K562 (cell line): Measurements from ENCODE around the gene MICALL2. TPM values are rescaled to one million over a fixed set of nuclear protein-coding genes. Genes with fewer than 3 reads are reported as not detected.

ENCODE experiments used
- ATAC-seq: fragments of 200-7000 bp; cut with Tn5 transposase; 3 replicates; pipeline ENCODE4 v1.9.1; 2020; ENCODE audit warnings: moderate library complexity
- BruUV-seq: library from RNA; stranded (reverse); fragments of 400-500 nt; replicated peaks from 2 replicates; lab custom pipeline; 2021; lab: Mats Ljungman, UMichigan
- CTCF ChIA-PET: fragments of 300-600 bp; formaldehyde crosslinking; extraction: SDS; loops from one replicate; lab custom pipeline; 2021; ENCODE audit warnings: low intra/inter-chr PET ratio; lab: Yijun Ruan, JAX
- POLR2A ChIA-PET: fragments of 300-600, 350-650 bp; sonication (Branson Sonifier 250); formaldehyde crosslinking; extraction: SDS; loops from one replicate; lab custom pipeline; 2021; ENCODE audit warnings: antibody characterized with exemption, inconsistent platforms; lab: Yijun Ruan, JAX
- DNase-seq, 4 experiments: peaks; one replicate each; pipeline versions ENCODE4 v3.0.0 to v3.0.0-alpha.2; 2011 to 2018; ENCODE audit warnings: low spot score in 3 of 4, mixed read lengths in 3 of 4; ENCODE audit errors: extremely low read depth in 1 of 4
- FAIRE-seq: peaks from 2 replicates; lab custom pipeline; 2011; peaks lifted over from hg19 to GRCh38; lab: Jason Lieb, UNC
- H2AFZ ChIP-seq: 2 replicates; pipeline ENCODE4 v1.6.0; 2011; ENCODE audit warnings: low read depth, low read length, control low read depth, inconsistent platforms
- H3K27ac ChIP-seq: fragments of 200-600 bp; 3 replicates; pipeline ENCODE4 v1.8.0; 2011; ENCODE audit warnings: low read depth, mild to moderate bottlenecking, control low read depth, inconsistent platforms, low read length, moderate library complexity, mixed read lengths; ENCODE audit errors: extremely low read depth
- H3K27me3 ChIP-seq, 2 experiments: fragments of 300-600 bp in 1 of 2; 2 replicates in 1 of 2; 3 replicates in 1 of 2; pipeline versions ENCODE4 v1.6.0 to v1.8.0; 2011; ENCODE audit warnings: inconsistent platforms in 2 of 2, low read length in 2 of 2, mild to moderate bottlenecking in 1 of 2, mixed read lengths in 1 of 2, moderate library complexity in 1 of 2; ENCODE audit not compliant: control insufficient read depth in 2 of 2, insufficient read depth in 2 of 2
- H3K36me3 ChIP-seq: fragments of 300-600 bp; 3 replicates; pipeline ENCODE4 v1.8.0; 2011; ENCODE audit warnings: mild to moderate bottlenecking, low read length, inconsistent platforms; ENCODE audit not compliant: control insufficient read depth, insufficient read depth
- H3K4me1 ChIP-seq, 2 experiments: fragments of 200-600 bp in 1 of 2; replicated peaks in 1 of 2; 2 replicates in 1 of 2; 3 replicates in 1 of 2; pipeline versions ENCODE4 v1.5.1 to v1.8.0; 2011; ENCODE audit warnings: inconsistent platforms in 2 of 2, low read length in 2 of 2, mild to moderate bottlenecking in 1 of 2, mixed read lengths in 1 of 2, moderate library complexity in 1 of 2; ENCODE audit not compliant: control insufficient read depth in 2 of 2, insufficient read depth in 2 of 2
- H3K4me2 ChIP-seq: 2 replicates; pipeline ENCODE4 v1.6.1; 2011; ENCODE audit warnings: low read length, control low read depth, inconsistent platforms, mixed read lengths; ENCODE audit not compliant: insufficient read depth
- H3K4me3 ChIP-seq: fragments of 200-600 bp; sonication (generic), shearing (Covaris generic); 2 replicates; pipeline ENCODE4 v1.5.1; 2016; ENCODE audit warnings: control low read depth, inconsistent platforms
- H3K79me2 ChIP-seq: fragments of 200-600 bp; 3 replicates; pipeline ENCODE4 v1.8.0; 2011; ENCODE audit warnings: low read length, inconsistent platforms; ENCODE audit not compliant: control insufficient read depth, insufficient read depth
- H3K9ac ChIP-seq, 2 experiments: 2 replicates each; pipeline versions ENCODE4 v1.6.0 to v1.6.1; 2011; ENCODE audit warnings: low read depth in 2 of 2, low read length in 2 of 2, control low read depth in 1 of 2, inconsistent platforms in 1 of 2, mild to moderate bottlenecking in 1 of 2, mixed read lengths in 1 of 2; ENCODE audit not compliant: insufficient read depth in 1 of 2
- H3K9me1 ChIP-seq: one replicate; pipeline ENCODE4 v1.6.0; 2011; ENCODE audit warnings: inconsistent platforms, mild to moderate bottlenecking, low read length, moderate library complexity; ENCODE audit not compliant: control insufficient read depth, insufficient read depth
- H3K9me3 ChIP-seq: replicated peaks from 2 replicates; pipeline ENCODE4 v1.5.1; 2011; ENCODE audit warnings: low read depth, low read length, inconsistent platforms; ENCODE audit not compliant: control insufficient read depth, insufficient read depth
- H4K20me1 ChIP-seq: replicated peaks from 2 replicates; pipeline ENCODE4 v1.6.1; 2011; ENCODE audit warnings: low read length, inconsistent platforms, mixed read lengths; ENCODE audit not compliant: control insufficient read depth, insufficient read depth
- KLF1 ChIP-seq: fragments of 450-650 bp; IDR thresholded peaks from 2 replicates; pipeline ENCODE4 v1.6.1; 2016; ENCODE audit warnings: missing genetic modification characterization, missing compliant biosample characterization
- NEUROD1 ChIP-seq: fragments of 150-350 bp; IDR thresholded peaks from 2 replicates; pipeline ENCODE4 v1.6.1; 2014; ENCODE audit warnings: borderline replicate concordance, low read length, low read depth; ENCODE audit not compliant: partially characterized antibody
- NFIX ChIP-seq: fragments of 250-450 bp; sonication (Bioruptor Pico); IDR thresholded peaks from 2 replicates; pipeline ENCODE4 v1.4.0; 2020; ENCODE audit warnings: low read depth, mild to moderate bottlenecking, moderate library complexity
- POLR2A ChIP-seq: fragments of 450-650 bp; conservative IDR thresholded peaks from 2 replicates; pipeline ENCODE4 v1.6.1; 2016
- POLR3A ChIP-seq: IDR thresholded peaks from 2 replicates; pipeline ENCODE4 v1.6.1; 2011; ENCODE audit warnings: borderline replicate concordance, mild to moderate bottlenecking, moderate library complexity; ENCODE audit not compliant: insufficient read length, insufficient read depth; ENCODE audit errors: extremely low read depth
- ZFP36 ChIP-seq: fragments of 150-350 bp; IDR thresholded peaks from 2 replicates; pipeline ENCODE4 v1.6.1; 2018; ENCODE audit warnings: low read length, low read depth; ENCODE audit not compliant: partially characterized antibody
- WGBS: fragments of 100-300 bp; shearing (Covaris generic); methylation state at CpG from one replicate; pipeline ENCODE4 v1.1.6; 2016; ENCODE audit warnings: low coverage, mixed read lengths; ENCODE audit not compliant: insufficient coverage; ENCODE audit errors: missing lambda C conversion rate; 5-methylcytosine and 5-hydroxymethylcytosine counted together
- in situ Hi-C: fragments of 300-500 bp; cut with MboI; formaldehyde crosslinking; loops from 4 replicates; pipeline ENCODE4 v1.15.0; 2018; ENCODE audit warnings: inconsistent platforms, mixed read lengths
- intact Hi-C: fragments of 100-400 bp; cut with micrococcal nuclease; formaldehyde crosslinking; loops from 2 replicates; pipeline ENCODE4 v1.14.2; 2022
- polyA plus RNA-seq, 8 experiments: library from polyadenylated mRNA; depleted of rRNA in 4 of 8; stranded (reverse) in 5 of 8; unstranded in 3 of 8; fragments of >200 nt; fragmentation: Nextera tagmentation in 2 of 8; fragmentation: Illumina TruSeq in 1 of 8; extraction: Ambion mirVana in 2 of 8; extraction: Trizol in 1 of 8; gene quantifications; 2 replicates each; pipeline versions ENCODE4 v1.2.1 to v1.2.3, GENCODE V29; 2011 to 2014; ENCODE audit warnings: inconsistent platforms in 1 of 8, missing spikeins in 1 of 8
- total RNA-seq, 7 experiments: library from RNA; depleted of rRNA in 6 of 7; stranded (reverse); fragments of >200 nt in 6 of 7; fragmentation: Illumina TruSeq in 2 of 7; extraction: Trizol in 2 of 7; gene quantifications; 2 replicates each; pipeline versions ENCODE4 v1.2.1 to v1.2.3, GENCODE V29; 2011 to 2021; ENCODE audit warnings: low replicate concordance in 1 of 7
- TF ChIP-seq, protein P1 (sequence below), 2 experiments: fragments of 150-350 bp in 1 of 2; IDR thresholded peaks; 2 replicates each; pipeline ENCODE4 v1.6.1; 2012 to 2016; ENCODE audit warnings: low read depth in 2 of 2, low read length in 2 of 2, mild to moderate bottlenecking in 1 of 2, moderate library complexity in 1 of 2

The MICALL2 gene
- total and polyA plus RNA-seq, 9 of the 15 experiments (the other 6 are each of a cell fraction or from before 2014, with no cell fraction given), result 1.8 to 103 (median 17.0) TPM

DNA sequence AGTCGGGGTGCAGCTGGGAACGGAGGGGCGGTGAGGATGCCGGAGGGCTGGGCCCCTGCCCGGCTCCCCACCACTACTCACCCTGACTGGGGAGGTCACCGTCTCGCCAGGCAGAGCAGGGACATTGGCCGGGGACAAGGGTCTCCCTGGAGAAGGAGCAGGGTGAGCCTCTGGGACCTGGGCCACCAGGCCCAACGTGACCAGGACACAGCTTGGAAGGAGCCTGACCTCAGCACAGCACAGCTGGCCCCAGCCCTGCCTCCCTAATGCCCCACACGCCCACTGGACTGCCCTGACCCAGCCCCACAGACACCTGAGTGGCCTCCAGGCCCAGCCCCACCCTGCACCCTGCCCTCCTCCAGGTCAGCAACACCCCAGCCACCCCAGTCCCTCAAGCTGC is 21.1 kb downstream of the MICALL2 start (continued):
- TF ChIP-seq POLR3A, result no peak
- TF ChIP-seq, protein P1, sequence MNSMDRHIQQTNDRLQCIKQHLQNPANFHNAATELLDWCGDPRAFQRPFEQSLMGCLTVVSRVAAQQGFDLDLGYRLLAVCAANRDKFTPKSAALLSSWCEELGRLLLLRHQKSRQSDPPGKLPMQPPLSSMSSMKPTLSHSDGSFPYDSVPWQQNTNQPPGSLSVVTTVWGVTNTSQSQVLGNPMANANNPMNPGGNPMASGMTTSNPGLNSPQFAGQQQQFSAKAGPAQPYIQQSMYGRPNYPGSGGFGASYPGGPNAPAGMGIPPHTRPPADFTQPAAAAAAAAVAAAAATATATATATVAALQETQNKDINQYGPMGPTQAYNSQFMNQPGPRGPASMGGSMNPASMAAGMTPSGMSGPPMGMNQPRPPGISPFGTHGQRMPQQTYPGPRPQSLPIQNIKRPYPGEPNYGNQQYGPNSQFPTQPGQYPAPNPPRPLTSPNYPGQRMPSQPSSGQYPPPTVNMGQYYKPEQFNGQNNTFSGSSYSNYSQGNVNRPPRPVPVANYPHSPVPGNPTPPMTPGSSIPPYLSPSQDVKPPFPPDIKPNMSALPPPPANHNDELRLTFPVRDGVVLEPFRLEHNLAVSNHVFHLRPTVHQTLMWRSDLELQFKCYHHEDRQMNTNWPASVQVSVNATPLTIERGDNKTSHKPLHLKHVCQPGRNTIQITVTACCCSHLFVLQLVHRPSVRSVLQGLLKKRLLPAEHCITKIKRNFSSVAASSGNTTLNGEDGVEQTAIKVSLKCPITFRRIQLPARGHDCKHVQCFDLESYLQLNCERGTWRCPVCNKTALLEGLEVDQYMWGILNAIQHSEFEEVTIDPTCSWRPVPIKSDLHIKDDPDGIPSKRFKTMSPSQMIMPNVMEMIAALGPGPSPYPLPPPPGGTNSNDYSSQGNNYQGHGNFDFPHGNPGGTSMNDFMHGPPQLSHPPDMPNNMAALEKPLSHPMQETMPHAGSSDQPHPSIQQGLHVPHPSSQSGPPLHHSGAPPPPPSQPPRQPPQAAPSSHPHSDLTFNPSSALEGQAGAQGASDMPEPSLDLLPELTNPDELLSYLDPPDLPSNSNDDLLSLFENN (IDR thresholded peaks at IDR 0.05; ENCODE audit: low read depth in 2 of 2, low read length in 2 of 2), result no peak
- TF ChIP-seq, all 486 proteins: peak for 0

DNA sequence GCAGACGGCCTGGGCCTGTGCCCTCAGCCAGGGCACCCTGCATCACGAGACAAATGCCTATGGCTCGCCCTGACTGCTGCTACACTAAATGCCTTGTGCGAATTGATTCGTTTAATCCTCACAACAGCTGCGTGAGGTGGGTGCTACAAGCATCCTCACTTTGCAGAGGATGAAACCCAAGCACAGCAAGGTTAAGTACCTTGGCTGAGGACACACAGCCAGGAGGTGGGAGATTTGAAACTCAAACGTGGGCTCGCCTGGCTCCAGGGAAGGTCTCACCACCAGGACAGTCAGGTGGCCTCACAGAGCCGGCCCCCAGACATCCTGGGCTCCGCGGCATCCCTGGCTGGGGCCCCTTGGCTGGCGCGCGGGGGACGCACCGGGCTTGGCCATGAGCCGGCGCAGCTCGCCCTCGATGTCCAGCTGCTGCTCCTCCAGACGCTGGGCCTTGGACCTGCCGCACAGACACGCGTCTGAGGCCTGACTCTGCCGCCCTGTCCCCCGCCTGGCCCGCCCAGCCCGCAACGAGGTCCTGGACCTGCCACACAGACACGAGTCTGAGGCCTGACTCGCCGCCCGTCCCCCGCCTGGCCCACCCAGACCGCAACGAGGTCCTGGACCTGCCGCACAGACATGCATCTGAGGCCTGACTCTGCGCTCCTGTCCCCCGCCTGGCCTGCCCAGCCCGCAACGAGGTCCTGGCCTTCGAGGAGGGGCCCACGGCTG is 22.0 kb downstream of the MICALL2 start:
- BruUV-seq, result no TSS peak
- in situ Hi-C loops, result no loop called here
- POLR2A ChIA-PET, result interaction anchor here (0.6 to 0.9 kb wide), 2 partner anchors 11 to 14 kb away, joined by 3 to 4 read pairs; no protein-coding TSS in a partner anchor

More for the DNA sequence above, 22.0 kb downstream of the MICALL2 start:
- no peaks in the 10 kb centered on the region for H3K9me1 ChIP-seq
- TF ChIP-seq NFIX, result no peak
- peak; percentile 56 for TF ChIP-seq ZFP36
- no peak for TF ChIP-seq POLR2A
- no peak for TF ChIP-seq NEUROD1
- no peak for TF ChIP-seq KLF1 (tag)
- no peak overlapping the region for H3K4me3 ChIP-seq
- CTCF ChIA-PET, result no interaction called here
- WGBS, result 92% methylated on average over 22 of the region's 43 CpGs
- no peaks in the 10 kb centered on the region for H3K27me3 ChIP-seq
- intact Hi-C loops, result no loop called here
- no peak for ATAC-seq
- H3K9me3 ChIP-seq, result no peaks in the 10 kb centered on the region
- H3K27ac ChIP-seq, result no peak overlapping the region
- H4K20me1 ChIP-seq, result peaks cover 7% of the 10 kb centered on the region; the same call in 1 of the 2 replicates
- H3K4me1 ChIP-seq, result peaks cover 0 to 62% of the 10 kb centered on the region in 2 experiments; a peak in 2 of 5 replicates
- H3K79me2 ChIP-seq, result no peaks in the 10 kb centered on the region
- no peak for FAIRE-seq
- H2AFZ ChIP-seq, result no peak overlapping the region
- DNase-seq, result no peak
- peaks cover 79% of the 10 kb centered on the region for H3K36me3 ChIP-seq
- peak overlapping the region in 1 of 2 experiments; percentile 58; a peak in 2 of 4 replicates for H3K9ac ChIP-seq
- H3K4me2 ChIP-seq, result no peak overlapping the region
